CD4-positive, alpha-beta T cell treated with Interferon gamma for 1 hour (primary cell): ENCODE results near the gene MARCHF3.
"Not testable (repeated sequence)": the region's sequence is repeated elsewhere in the genome, so short reads cannot be mapped to it uniquely, and the experiment has no call there.

Experiments
- DNase-seq: peaks from one replicate; pipeline ENCODE4 v3.0.0-alpha.2; 2020

The MARCHF3 gene

DNA sequence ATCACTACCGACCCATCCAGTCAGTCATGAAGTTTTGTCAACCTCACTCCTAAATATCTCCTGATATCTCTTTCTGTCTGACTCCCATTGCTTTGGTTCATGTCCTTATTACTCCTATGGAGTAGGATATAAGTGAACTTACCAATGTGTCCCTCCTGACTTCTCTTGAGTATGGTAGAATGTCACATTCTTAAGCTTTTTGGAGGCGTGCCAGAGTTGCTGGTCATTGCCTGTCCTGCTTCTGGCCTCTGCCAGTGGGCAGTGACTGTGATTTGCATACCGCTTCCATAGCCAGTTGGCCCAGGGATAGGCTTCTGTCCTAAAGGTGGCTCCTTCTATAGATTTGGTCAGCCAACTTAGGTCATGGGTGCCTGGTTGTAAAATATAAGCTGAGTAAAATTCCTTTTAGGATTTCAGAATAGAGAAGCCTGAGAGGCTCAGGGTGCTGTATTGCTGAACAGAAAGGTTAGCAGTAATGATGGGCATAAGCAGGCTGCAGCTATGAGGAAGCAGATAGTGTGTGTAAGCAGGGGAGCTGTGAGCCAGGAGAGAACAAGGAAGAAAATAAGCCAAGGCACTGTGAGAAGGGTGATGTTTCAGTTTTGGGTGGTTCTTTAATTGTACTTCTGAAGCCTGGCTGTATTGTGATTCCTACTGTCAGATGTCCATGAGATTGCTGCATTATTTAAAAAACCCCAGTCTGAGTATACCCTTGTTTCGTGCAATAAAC, 16.1 kb upstream of the MARCHF3 start:
- DNase-seq = no peak

DNA sequence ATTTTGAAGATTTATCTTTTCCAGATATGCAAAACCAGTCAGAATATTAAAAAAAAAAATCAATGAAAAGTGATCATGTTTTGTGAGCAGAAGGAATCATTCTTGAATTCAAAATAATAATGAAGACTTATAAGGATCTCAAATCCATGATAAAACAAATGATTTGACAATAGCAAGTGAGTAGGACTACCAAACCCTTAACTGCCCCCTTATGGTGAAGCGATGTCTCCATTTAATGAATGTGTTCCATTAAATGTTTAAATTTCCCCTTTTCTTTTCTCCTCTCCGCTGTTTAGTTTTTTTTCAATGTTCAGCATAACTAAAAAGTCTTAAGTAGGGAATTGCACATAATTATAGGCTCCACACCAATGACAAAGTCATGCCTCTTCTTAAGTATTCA, 12.2 kb upstream of the MARCHF3 start:
- no peak for DNase-seq

DNA sequence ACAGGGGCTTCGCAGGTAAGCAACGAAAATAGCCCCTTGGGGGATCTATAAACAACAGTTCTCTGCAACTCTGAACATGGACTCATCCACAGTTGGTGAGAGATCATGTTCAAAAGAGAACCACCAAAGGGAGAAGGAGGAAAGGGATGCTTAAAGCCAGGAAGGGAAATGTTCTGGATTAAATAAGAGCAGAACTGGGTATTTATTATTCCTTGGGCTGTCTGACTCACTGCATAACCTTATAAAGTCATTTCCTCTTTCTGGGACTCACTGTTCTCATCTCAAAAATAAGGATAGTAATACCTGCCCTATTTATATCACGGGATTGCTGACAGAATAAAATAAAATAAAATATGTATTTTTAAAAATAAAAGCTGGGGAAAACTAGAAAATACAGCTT, 11.2 kb upstream of the MARCHF3 start:
- DNase-seq = no peak

- DNase-seq = no peak
Observed at GRCh38 chr5:127040796-127041520, 10.6 kb upstream of the MARCHF3 start.

DNA sequence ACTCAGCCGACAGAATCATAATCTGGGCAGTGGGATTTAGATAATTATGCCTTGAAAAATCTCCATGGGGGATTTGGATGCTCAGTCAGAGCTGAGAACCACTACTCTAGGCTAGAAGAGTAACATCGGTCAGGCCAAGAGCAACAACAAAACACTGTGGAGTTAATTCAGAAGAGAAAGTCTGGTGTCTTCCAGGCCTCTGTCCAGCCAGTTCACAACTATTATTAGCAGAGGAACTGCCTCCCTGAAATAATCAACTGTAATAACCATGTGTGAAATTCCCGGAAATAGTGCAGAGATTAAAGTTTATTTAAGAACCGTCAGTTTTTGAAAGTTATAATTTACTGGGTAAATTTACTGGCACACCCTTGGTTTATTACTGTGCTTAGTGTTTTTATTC, 8.2 kb upstream of the MARCHF3 start:
- DNase-seq = no peak

DNA sequence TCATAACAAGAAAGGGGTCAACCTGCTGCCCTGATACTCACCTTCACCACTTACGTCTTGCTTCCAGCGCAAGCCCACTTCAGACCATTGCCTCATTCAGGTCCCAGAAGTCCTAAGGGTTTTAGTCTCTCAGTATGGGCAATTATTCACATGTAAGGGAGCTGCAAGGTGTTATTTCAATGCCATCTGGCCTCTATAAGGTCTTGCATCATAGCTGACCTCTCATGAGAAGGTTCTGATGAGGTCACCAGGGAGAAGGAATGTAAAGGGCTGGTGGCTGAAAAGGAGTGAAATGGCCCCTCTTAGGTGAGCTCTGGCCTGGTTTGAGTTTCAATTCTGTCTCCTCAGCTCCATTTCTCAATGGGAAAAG, 1.5 kb upstream of the MARCHF3 start:
- no peak for DNase-seq

- DNase-seq = no peak
Observed at GRCh38 chr5:127031147-127031862, 947 bp upstream of the MARCHF3 start.

DNA sequence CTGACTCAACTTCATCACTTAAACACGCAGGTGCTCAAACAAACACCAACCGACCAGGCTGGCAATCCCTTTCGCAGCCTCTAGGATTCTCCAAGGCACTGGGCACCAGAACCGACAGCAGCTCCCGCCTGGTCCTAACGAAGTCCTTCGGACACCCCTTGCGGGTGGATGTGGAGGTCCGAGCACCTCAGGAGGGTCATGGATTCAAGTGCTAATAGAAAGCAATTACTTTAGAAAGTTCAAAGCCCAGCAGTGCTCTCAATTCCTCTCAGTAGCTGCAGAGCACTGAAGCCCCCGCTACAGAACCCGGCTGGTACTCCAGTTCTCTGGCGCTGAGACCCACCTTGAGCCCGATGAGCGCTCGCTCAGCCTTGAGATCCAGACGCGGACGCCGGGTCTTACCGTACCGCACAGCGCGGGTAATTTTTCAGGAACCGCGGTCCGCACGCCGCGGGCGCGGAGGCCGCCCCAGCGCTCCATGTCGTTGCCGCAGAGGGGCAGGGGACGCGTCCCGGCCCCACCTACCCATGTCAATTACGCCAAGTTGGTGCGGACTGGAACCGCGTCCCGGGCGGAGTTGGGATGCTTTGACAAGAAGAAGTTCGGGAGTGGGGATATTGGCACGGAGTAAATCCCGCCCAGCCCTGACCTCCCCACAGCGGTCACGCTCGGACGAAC, 638 bp downstream of the MARCHF3 start:
- DNase-seq = peak; percentile 26

GRCh38 chr5:127028822-127029457, 1.4 kb downstream of the MARCHF3 start:
- DNase-seq = peak; percentile 7

- no peak for DNase-seq
Observed at GRCh38 chr5:127027539-127027938, 2.8 kb downstream of the MARCHF3 start.

- no peak for DNase-seq
Observed at GRCh38 chr5:127026166-127026565, 4.2 kb downstream of the MARCHF3 start.

GRCh38 chr5:127025467-127025866, 4.9 kb downstream of the MARCHF3 start:
- no peak for DNase-seq

- DNase-seq = no peak
Observed at GRCh38 chr5:127024821-127025220, 5.5 kb downstream of the MARCHF3 start.

DNA sequence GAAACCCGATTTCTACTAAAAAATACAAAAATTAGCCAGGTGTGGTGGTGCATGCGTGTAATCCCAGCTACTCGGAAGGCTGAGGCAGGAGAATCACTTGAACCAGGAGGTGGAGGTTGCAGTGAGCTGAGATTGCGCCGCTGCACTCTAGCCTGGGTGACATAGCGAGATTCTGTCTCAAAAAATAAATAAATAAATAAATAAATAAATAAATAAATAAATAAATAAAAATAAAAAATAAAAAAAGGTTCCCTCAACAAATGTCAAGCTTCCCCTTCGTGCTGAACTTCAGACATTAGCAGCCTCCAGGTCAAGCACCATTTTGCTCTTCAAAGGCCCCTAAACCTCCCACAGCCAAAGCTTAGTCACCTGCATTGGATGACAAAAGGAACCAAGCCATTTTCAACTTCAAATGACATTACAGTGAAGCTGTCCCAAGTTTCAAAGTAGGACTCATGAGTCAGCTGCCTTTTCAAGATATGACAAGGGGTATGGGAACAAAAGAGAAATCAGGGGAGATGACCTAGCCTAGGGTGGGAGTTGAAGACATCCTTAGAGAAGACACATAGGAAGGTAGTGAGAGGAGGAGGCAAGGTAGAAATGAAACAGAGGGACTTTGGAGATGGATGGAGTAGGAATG, 6.7 kb downstream of the MARCHF3 start:
- not testable (repeated sequence) for DNase-seq

- no peak for DNase-seq
Observed at GRCh38 chr5:127022846-127023245, 7.5 kb downstream of the MARCHF3 start.

DNA sequence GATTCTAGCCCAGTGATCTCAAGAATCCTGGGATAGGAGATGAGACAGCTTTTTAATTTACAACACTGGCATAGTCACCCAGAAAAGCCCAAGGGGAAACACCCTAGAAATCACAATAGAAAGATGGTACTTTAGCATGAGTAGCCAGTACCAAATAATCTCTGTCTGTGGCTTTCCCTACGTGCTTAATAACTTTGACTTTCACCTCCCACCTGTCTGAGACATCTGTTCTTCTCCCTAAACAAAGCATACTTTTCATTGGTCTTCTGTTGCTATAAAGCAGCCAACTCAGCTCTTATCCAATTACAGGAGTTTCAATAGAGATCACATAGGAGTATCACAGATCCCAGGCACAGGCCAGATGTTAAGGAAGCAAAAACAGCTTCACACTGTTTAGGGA, 10.4 kb downstream of the MARCHF3 start:
- no peak for DNase-seq

- not testable (repeated sequence) for DNase-seq
Observed at GRCh38 chr5:127016722-127017121, 13.6 kb downstream of the MARCHF3 start.

DNA sequence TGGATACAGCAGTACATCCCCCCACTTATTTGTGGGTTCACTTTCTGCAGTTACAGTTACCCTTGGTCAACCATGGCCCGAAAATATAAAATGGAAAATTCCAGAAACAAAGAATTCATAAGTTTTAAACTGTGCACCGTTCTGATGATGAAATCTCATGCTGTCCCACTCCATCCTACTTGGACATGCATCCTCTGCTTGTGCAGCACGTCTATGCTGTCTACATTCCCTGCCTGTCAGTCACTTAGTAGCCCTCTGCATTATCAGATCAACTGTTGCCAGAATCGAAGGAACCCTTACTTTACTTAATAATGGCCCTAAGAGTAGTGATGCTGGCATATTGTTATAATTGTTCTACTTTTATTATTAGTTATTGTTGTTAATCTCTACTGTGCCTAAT, 14.6 kb downstream of the MARCHF3 start:
- no peak for DNase-seq

DNA sequence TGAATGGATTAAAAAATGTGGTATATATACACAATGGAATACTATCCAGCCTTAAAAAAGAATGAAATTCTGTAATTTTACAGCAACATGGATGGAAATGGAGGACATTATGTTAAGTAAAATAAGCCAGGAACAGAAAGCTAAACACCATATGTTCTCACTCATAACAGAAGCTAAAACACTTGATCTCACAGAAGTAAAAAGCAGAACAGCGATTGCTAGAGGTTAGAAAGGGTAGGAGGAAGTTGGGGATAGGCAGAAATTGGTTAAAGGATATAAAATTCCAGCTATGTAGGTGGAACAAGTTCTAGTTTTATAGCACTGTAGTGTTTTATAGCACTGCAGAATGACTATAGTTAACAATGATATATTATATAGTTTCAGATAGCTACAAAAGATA, 15.8 kb downstream of the MARCHF3 start:
- no peak for DNase-seq

- no peak for DNase-seq
Observed at GRCh38 chr5:127013407-127013806, 17.0 kb downstream of the MARCHF3 start.

GRCh38 chr5:127012916-127013315, 17.4 kb downstream of the MARCHF3 start:
- no peak for DNase-seq

DNA sequence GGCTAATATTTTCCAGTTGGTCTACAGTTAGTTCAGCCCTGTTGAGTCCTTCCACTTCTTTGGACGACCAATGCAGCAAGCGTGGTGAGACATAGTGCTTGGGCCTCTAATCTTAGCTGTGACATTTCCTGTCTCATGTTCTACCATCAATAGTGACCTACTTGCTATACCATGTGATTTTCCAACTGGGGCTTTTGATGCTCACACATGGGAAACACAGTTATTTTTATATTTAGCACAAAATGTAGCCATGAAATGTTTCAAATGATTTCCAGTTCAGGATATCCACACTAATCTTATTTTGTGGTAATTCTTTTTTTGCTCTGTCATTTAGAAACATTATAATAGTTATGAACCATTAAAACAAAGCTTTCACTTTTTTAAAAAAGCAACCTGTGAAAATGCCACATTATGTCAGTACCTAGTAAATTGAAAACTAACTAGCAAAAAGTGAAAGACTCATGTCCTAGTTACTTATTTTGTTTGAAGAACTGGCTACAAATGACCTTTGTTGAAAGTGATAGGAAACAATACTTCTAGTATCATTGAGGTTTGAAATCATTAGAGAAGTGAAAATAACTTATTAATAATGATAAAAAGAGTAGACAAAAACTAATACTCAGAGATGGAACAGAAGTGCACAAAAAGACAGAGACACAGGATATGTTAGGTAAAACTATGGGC, 18.3 kb downstream of the MARCHF3 start:
- DNase-seq = no peak
